ENCODE results near the gene CIC. TPM values are rescaled to one million over a fixed set of nuclear protein-coding genes. Genes with fewer than 3 reads are reported as not detected.
A peak's percentile ranks its signal among the peaks of the same experiment; 100 is the strongest.

Gene CIC
- total and polyA plus RNA-seq, 2 of the 13 experiments (the other 11 are each of a cell fraction or from before 2014, with no cell fraction given), result 5.9 to 8.0 TPM

GRCh38 chr19:42268704-42269477 lies at the start of gene CIC (continued):
- TF ChIP-seq ZBTB7B (CRISPR knock-in tag; IDR thresholded peaks at IDR 0.05), result no peak
- TF ChIP-seq CAMTA2 (CRISPR knock-in tag; IDR thresholded peaks at IDR 0.05; ENCODE audit: borderline replicate concordance), result no peak
- 0 out of 2 replicates have a peak, but pooled peaks have one; percentile 24 for TF ChIP-seq SRF (IDR thresholded peaks at IDR 0.05; ENCODE audit: low read depth, low read length)
- no peak for TF ChIP-seq ZZZ3 (CRISPR knock-in tag; IDR thresholded peaks at IDR 0.05; ENCODE audit: borderline replicate concordance)
- TF ChIP-seq ZKSCAN1 (IDR thresholded peaks at IDR 0.05; ENCODE audit: low read length), result no peak
- 0 out of 4 replicates have a peak, but pooled peaks of 1 of the 2 experiments have one; percentile 1 for TF ChIP-seq POLR2A (IDR thresholded peaks at IDR 0.05; ENCODE audit: insufficient read depth in 1 of 2, low read depth in 2 of 2, low read length in 2 of 2)
- no peak for TF ChIP-seq ZFP91 (CRISPR knock-in tag; IDR thresholded peaks at IDR 0.05; ENCODE audit: borderline replicate concordance)
- TF ChIP-seq ZEB1 (IDR thresholded peaks at IDR 0.05; ENCODE audit: insufficient replicate concordance, low read depth), result no peak
- TF ChIP-seq HNF4G (IDR thresholded peaks at IDR 0.05; ENCODE audit: borderline replicate concordance, low read depth, low read length), result no peak
- TF ChIP-seq HNF4G (CRISPR knock-in tag; IDR thresholded peaks at IDR 0.05; ENCODE audit: borderline replicate concordance, low read depth), result no peak
- TF ChIP-seq BORCS8-MEF2B (CRISPR knock-in tag; IDR thresholded peaks at IDR 0.05), result no peak
- no peak for TF ChIP-seq ZSCAN25 (CRISPR knock-in tag; IDR thresholded peaks at IDR 0.05)
- peak; percentile 63; the same call in 1 of the 2 replicates for TF ChIP-seq ELF4 (CRISPR knock-in tag; IDR thresholded peaks at IDR 0.05; ENCODE audit: borderline replicate concordance)
- no peak for TF ChIP-seq RNF219 (CRISPR knock-in tag; IDR thresholded peaks at IDR 0.05)
- no peak for TF ChIP-seq SMC3 (IDR thresholded peaks at IDR 0.05; ENCODE audit: low read length)
- TF ChIP-seq CREM (IDR thresholded peaks at IDR 0.05), result peak; percentile 95
- TF ChIP-seq CREM (CRISPR knock-in tag; IDR thresholded peaks at IDR 0.05), result no peak
- TF ChIP-seq ZNF776 (CRISPR knock-in tag; IDR thresholded peaks at IDR 0.05), result no peak
- TF ChIP-seq FOXK2 (IDR thresholded peaks at IDR 0.05), result no peak
- no peak for TF ChIP-seq XRCC5 (optimal IDR thresholded peaks at IDR 0.05; ENCODE audit: low read length)
- 0 out of 2 replicates have a peak, but pooled peaks have one; percentile 9 for TF ChIP-seq NFATC3 (CRISPR knock-in tag; IDR thresholded peaks at IDR 0.05)
- no peak for TF ChIP-seq ZNF781 (CRISPR knock-in tag; IDR thresholded peaks at IDR 0.05; ENCODE audit: borderline replicate concordance, not compliant biosample characterization)
- no peak for TF ChIP-seq AKAP8 (CRISPR knock-in tag; IDR thresholded peaks at IDR 0.05)
- no peak for TF ChIP-seq KAT7 (CRISPR knock-in tag; IDR thresholded peaks at IDR 0.05; ENCODE audit: borderline replicate concordance)
- TF ChIP-seq MATR3 (CRISPR knock-in tag; IDR thresholded peaks at IDR 0.05), result no peak
- no peak for TF ChIP-seq ZNF800 (CRISPR knock-in tag; IDR thresholded peaks at IDR 0.05)
- TF ChIP-seq TAF15 (IDR thresholded peaks at IDR 0.05; ENCODE audit: low read depth, low read length, poor library complexity, severe bottlenecking), result no peak
